ENCODE results near the gene RNU6-9.
"Not testable (repeated sequence)": the region's sequence is repeated elsewhere in the genome, so short reads cannot be mapped to it uniquely, and the experiment has no call there.

The RNU6-9 gene

GRCh38 chr19:861756-862580 is 31.3 kb upstream of the RNU6-9 start:
- DNase-seq (ENCODE audit: low read depth): peak; percentile 57

- peak; percentile 69 for DNase-seq (ENCODE audit: low read depth)
Measured at GRCh38 chr19:862581-863314, 30.5 kb upstream of the RNU6-9 start.

- DNase-seq (ENCODE audit: low read depth): no peak
Measured at GRCh38 chr19:863315-863620, 30.0 kb upstream of the RNU6-9 start.

GRCh38 chr19:866769-867300 is 26.4 kb upstream of the RNU6-9 start:
- DNase-seq (ENCODE audit: low read depth): no peak

GRCh38 chr19:867301-867793 is 25.9 kb upstream of the RNU6-9 start:
- DNase-seq (ENCODE audit: low read depth): no peak

- DNase-seq (ENCODE audit: low read depth): no peak
Measured at GRCh38 chr19:867855-868457, 25.3 kb upstream of the RNU6-9 start.

- no peak for DNase-seq (ENCODE audit: low read depth)
Measured at GRCh38 chr19:868458-869244, 24.6 kb upstream of the RNU6-9 start.

GRCh38 chr19:869245-870177 is 23.8 kb upstream of the RNU6-9 start:
- DNase-seq (ENCODE audit: low read depth): no peak

- DNase-seq (ENCODE audit: low read depth): no peak
Measured at GRCh38 chr19:870314-870713, 23.0 kb upstream of the RNU6-9 start.

- no peak for DNase-seq (ENCODE audit: low read depth)
Measured at GRCh38 chr19:870963-871401, 22.3 kb upstream of the RNU6-9 start.

- no peak for DNase-seq (ENCODE audit: low read depth)
Measured at GRCh38 chr19:871446-872265, 21.6 kb upstream of the RNU6-9 start.

GRCh38 chr19:872266-872951 is 20.9 kb upstream of the RNU6-9 start:
- DNase-seq (ENCODE audit: low read depth): peak; percentile 82

- peak; percentile 82 for DNase-seq (ENCODE audit: low read depth)
Measured at GRCh38 chr19:873084-873483, 20.2 kb upstream of the RNU6-9 start.

GRCh38 chr19:873561-874041 is 19.7 kb upstream of the RNU6-9 start:
- no peak for DNase-seq (ENCODE audit: low read depth)

- no peak for DNase-seq (ENCODE audit: low read depth)
Measured at GRCh38 chr19:875265-875879, 17.9 kb upstream of the RNU6-9 start.

GRCh38 chr19:876089-876488 is 17.2 kb upstream of the RNU6-9 start:
- no peak for DNase-seq (ENCODE audit: low read depth)

GRCh38 chr19:876780-877314 is 16.4 kb upstream of the RNU6-9 start:
- DNase-seq (ENCODE audit: low read depth): no peak

- not testable (repeated sequence) for DNase-seq (ENCODE audit: low read depth)
Measured at GRCh38 chr19:877992-878660, 15.2 kb upstream of the RNU6-9 start.
